ENCODE measurements around the gene GPRC5C.
"Not testable (repeated sequence)": the region's sequence is repeated elsewhere in the genome, so short reads cannot be mapped to it uniquely, and the experiment has no call there.

The GPRC5C gene, protein sequence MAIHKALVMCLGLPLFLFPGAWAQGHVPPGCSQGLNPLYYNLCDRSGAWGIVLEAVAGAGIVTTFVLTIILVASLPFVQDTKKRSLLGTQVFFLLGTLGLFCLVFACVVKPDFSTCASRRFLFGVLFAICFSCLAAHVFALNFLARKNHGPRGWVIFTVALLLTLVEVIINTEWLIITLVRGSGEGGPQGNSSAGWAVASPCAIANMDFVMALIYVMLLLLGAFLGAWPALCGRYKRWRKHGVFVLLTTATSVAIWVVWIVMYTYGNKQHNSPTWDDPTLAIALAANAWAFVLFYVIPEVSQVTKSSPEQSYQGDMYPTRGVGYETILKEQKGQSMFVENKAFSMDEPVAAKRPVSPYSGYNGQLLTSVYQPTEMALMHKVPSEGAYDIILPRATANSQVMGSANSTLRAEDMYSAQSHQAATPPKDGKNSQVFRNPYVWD

DNA sequence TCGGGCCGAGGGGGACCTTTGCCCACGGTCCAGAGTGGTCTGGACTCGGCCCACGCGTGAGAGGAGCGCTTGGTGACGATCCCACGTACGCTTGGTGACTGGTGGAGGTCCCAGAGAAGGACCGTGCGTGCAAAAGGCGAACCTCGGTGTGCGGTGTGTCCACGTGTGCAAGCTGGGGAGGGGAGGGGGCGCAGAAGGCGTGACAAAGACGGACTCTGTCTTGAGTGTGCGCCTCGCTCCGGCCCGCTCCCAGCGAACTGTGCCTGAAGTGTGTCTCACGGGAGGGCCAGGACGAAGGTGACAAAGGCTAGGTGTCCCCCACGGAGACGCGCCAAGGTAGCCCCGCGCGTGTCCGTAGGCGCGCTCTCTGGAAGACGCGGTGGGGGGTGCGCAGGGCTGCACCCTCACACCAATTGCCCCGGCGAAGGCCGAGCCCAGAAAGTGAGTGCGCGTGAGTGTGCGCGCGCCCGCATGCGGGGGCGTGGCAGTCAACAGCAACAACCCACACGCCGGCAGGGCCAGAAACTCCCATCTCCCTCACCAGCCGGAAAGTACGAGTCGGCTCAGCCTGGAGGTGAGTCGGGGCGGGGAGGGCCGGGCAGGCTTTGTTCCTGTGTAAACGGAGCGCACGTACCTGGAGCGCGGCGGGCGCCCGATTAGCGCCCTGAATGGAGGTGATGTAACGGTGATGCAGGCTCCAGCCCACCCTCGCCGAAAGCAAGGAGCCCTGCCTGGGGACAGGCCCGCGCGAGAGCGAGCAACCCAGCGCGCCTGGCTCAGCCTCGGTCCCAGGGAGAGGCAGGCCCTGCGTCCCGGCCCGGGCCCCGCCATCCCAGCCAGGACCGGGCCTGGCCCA, at the start of gene GPRC5C:
Gene GPRC5C (plus strand): TSS at position 521 of the 856 bp plus-strand sequence. CDS start 7,689 bp downstream, outside the sequence.
- peak; percentile 83 for DNase-seq

DNA sequence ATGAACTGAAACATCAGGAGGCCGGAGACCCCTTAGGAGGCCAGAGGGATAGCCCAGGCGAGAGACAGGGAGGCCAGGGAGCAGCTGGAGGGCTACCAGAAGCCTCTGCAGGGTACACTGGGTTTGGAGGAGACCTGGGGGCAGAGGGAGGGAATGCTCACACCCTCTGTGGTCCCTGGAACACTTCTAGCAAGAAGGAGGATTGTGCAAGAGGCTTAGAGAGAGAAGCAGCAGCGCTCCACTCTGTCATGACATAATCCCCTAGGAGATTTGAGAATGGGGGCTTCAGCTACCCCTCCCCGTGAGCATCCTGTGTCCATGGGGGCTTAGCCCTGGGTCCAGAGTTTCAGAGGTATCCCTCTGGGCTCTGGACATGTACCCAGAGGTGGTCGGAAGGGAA, 48.7 kb upstream of the GPRC5C start:
- DNase-seq = no peak

DNA sequence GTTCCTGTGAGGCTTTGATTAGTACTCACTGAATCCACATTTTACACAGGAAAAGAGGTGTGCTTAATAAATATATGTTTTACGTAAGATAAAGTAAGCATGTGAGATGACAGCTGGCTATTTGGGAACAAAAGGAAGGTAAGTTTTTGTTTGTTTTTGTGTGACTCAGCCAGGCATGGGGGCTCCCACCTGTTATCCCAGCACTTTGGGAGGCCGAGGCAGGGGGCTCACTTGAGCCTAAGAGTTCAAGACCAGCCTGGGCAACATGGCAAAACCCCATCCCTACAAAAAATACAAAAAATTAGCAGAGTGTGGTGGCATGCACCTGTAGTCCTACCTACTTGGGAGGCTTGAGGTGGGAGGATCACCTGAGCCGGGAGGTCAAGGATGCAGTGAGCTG, 46.7 kb upstream of the GPRC5C start:
- no peak for DNase-seq

DNA sequence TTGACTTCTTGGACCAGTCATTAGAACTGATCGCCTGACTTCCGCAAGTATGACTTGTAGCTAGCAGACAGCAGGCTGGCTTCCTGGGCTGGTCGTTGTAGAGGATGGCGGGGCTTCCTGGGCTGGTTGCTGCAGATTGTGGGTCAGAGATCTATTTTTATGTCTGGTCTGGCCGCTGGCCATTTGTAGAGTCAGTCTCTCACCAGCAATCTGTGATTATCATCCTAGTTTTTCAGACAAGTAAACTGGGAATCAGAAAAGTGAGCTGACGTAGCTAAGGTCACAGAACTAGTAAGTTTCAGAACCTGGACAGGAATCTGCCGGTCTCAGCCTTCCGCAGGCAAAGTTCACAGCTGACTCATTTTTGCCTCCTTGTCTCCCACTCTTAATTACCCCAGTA, 45.5 kb upstream of the GPRC5C start:
- DNase-seq = no peak

DNA sequence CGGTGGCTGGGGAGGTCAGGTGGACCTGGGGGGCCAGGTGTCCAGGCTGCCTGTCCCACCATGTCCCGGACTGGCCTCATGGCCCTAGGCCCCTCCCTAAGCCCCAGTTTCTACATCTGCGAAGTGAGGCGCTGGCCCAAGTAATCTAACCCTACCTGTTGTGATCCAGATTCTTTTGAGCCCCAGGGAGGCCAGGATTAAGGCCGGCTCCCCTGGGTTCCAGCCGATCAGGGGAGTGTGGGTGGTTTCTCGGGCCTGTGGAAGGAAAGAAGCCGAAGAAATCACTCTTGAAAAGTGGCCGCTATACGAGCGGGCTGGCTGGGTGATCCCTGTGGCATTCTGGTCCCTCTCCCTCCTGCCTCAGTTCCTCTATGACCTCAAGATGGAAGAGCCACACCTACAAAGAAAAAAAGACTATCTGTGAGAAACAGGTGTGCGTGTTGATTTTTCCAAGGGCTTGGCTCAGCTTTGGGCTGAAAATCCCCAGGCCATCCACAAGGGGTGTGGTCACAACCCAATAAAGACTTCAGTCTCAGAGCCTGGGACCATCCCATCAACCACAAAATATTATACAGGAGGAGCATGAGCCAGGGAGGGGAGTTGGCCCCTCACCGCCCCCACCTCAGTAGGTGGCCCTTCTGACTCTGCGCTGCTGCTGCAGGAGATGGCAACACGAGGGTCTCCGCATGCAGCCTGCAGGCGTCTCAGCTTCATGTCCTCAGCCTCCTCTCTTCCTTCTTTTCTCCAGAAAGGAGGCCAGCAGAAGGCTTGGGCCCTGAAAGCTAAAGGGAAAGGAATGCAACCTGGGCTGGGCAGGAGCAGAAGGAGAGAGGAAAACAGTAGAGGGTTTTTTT, 44.3 kb upstream of the GPRC5C start:
- DNase-seq = no peak

DNA sequence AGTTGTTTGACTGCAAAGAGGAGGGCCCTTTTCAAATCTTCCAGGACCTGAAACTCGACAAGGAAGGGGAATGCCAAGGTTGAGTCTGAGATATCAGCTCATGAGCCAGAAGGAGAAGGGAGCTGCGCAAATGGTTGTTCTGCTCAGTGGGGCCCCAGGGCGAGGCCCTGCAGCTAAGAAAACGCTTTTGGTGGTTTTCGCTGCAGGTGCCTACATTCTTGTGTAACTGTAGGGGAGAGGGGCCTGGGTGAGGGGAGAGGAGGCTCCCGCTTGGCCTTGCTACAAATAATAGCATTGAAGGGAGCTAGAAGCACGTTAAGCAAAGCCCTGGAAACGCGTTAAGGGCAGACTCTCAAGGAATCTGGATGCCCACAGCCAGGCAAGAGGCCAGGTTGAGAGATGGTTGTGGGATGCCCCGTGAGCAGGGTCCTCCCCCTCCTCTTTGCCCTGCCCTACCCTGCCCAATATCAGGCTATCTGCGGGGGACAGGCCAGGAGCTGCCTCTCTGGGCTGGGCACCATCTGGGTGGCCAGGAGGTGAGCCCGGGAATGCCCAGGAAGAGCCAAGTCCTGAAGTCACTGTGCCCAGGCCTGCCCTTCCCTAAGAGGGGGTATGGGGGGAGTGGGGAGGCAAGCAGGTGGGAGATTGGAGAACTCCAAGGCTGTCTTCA, 42.7 kb upstream of the GPRC5C start:
- no peak for DNase-seq

DNA sequence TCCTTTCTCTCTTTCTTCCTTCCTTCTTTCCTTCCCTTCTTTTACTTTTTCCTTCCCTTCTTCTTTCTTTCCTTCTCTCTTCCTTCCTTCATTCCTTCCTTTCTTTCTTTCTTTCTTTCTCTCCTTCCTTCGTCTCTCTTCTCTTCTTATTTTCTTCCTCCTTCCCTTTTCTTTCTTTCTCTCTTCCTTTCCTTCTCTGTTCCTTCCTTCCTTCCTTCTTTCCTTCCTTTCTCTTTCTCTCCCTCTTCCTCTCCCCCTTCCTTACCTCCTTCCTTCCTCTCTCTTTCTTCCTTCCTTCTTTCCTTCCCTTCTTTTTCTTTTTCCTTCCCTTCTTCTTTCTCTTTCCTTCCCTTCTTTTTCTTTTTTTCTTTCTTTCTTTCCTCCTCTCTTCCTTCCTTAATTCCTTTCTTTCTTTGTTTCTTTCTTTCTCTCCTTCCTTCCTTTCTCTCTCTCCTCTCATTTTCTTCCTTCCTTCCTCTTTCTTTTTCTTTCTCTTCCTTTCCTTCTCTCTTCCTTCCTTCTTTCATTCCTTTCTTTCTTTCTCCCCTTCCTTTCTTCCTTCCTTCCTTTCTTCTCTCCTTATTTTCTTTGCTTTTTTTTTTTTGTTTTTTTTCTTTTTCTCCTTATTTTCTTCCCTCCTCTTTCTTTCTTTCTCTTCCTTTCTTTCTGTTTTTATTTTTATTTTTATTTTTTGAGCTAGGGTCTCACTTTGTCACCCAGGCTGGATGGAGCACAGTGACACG, 41.8 kb upstream of the GPRC5C start:
- no peak for DNase-seq

DNA sequence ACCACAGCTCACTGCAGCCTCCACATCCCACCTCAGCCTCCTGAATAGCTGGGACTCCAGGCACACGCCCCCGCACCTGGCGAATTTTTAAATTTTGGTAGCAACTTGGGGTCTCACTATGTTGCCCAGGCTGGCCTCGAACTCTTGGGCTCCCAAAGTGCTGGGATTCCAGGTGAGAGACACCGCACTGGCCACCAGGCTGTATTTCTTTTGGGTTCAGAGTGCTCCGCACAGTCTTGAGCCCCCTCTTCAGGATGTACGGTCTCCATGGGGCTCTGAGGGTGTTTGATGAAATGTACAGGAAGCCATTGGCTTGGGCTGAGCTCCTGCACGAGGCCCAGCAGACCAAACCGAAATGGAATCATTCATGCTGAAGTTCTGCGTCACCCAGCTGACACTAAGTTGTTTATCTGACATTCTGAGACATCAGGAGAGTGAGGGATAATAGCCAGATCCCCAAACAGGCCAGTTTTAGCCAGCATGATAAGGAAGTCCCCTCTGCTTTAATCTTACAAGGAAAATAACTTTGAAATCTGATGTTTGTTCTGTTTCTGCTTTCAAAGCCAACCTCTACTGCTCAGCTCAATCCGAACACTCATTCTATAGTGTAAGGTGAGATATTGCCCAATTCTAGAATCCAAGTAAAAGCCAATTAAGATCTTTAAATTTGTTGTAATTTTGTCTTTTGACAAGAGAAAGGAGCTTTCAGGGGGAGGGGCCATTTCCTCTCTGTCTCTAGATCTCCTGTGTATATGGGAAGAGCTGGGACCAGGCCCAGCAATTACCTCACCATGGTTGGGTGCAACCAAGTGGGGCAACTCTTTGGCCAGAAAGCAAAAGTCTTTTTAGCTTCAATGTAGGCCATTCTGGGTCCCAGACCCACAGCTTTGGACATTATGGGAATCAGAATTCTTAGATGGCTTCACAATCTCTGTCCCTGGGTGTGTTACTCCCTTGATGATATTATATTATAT, 40.9 kb upstream of the GPRC5C start:
- DNase-seq = no peak

DNA sequence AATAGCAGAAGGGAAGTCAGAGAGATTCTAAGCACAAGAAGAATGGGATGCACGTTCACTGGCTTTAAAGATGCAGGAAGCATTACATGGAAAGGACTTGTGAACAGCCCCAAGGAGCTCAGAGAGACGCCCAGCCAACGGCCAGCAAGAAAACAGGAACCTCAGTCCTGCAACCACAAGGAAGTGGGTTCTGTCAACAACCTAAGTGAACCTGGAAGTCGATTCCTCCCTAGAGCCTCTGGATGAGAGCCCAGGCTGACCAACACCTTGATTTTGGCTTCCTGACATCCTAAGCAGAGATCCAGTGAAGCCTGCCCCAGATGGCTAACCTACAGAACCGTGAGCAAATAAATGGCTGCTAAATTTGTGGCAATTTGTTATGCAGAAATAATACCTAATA, 40.1 kb upstream of the GPRC5C start:
- no peak for DNase-seq

DNA sequence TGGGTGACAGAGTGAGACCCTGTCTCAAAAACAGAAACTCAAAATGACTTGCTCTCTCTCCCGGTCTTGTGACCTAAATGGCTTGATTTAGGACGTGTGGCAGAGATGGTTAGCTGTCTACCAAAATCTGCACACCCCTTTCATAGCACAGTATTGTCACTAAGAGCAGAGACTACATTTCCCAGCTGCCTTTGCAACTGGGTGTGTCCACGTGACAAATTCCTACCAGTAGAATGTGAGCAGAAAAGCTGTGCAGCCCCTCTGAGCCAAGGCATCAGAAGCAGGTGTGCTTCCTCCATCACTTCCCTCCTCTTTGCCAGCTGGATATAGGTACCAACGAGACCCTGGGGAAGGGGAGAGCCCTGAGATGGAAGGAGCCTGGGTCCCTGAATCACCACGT, 39.0 kb upstream of the GPRC5C start:
- DNase-seq = no peak

DNA sequence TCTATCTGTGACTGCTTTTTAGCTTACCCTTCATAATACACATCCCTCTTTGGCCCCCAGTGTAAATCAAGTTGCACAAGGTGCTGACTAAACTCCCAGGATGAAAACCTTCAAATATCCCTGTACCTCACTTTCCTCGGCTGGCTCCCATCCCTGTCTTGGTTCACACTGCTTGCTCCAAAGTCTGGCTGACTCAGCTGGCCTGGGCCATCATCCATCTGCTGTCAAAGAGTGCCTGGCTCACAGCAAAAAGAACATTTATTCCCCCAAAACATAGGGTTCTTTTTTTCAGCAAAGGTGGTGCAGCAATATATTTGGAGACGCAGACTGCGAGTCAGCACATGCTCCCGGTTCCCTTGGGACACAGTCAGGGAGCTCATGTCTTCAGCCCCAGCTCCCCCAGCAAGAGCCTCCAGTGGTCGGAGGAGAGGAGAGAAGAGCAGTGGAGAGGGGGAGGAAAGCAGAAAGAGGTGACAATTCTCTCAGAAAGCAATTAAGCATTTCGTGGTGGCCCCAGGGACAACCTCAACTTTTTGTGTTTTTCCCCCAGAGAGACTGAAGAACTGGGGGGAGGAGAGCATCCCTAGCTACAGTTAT, 38.4 kb upstream of the GPRC5C start:
- DNase-seq = no peak

DNA sequence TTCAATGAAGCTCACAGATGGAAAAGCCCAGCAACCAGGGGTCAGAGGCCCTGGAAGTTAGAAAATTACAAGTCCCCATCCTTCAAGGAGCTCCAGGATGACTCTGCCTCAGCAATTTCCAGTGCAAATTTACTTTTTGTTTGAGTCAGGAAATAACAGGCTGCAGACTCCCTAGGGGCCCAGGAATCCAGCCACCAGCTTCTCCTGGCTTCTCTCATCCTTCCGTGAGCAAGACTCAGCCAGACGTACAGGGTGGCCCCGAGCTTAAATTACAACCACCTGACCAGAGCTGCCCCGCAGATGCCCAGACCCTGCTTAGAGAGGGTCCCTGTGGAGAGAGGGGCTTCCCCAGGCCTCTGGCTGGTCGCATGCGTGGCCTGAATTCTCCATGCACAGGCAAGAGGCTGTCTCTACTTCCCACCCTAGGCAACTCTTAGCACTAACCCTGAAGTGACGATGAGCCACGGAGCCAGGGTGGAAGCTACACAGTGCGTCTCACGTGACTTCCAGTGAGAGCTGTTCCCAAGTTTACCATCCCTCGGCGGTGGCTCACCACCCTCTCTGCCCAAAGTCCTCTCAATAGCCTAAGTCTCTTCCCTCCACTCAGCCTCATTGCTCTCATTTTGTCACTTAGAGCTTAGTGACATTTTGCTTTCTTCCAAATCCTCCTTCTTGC, 37.5 kb upstream of the GPRC5C start:
- no peak for DNase-seq

DNA sequence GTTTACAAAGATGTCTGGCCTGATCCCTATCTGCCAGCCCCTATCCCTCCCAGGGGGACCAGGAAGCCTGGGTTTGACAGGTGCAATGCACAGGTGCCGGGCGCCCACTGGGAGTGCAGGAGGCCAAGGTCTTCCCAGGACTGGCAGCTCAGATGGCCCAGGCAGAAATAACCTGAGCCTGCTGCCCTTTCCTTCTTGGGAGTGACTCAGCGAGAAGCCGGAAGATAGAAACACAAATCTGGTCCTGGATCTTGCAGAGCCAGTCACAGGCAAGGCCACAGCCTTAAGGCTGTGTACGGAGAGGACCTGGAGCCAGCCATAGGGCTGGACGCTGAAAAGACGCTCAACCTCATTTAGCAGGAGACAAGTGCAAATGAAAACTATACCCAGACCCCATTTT, 36.9 kb upstream of the GPRC5C start:
- no peak for DNase-seq

DNA sequence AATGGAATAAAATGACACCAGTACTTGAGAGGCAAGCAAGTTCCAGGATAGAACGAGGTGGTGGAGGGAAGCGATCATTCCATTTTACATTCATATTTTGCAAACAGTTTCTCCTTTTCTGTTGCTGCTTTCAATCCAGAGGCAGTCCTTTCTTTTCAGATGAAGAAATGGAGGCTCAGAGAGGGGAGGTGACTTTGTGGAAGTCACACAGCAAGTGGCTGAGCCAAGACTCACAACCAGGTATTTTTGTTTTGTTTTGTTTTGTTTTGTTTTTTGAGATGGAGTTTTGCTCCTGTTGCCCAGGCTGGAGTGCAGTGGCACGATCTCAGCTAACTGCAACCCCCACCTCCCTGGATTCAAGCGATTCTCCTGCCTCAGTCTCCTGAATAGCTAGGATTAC, 35.3 kb upstream of the GPRC5C start:
- no peak for DNase-seq

DNA sequence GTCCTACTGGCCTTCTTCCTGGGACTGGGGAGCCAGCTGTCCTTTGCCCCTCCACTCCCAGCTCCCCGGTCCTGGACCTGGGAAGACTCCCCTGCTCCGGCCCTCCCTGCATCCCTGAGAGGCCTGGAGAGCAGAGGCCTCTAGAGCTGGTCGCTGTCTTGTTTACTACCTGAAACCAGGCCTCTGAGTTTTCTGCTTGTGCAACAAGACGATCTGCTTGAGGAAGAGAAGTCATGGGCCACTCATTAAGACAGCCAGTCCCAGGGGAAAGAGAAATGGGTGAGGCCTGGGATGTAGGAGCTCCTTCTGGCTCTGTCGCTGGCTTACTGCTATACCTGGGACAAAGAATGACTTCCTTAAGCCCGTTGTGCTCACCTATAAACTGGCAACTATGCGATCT, 29.8 kb upstream of the GPRC5C start:
- no peak for DNase-seq

DNA sequence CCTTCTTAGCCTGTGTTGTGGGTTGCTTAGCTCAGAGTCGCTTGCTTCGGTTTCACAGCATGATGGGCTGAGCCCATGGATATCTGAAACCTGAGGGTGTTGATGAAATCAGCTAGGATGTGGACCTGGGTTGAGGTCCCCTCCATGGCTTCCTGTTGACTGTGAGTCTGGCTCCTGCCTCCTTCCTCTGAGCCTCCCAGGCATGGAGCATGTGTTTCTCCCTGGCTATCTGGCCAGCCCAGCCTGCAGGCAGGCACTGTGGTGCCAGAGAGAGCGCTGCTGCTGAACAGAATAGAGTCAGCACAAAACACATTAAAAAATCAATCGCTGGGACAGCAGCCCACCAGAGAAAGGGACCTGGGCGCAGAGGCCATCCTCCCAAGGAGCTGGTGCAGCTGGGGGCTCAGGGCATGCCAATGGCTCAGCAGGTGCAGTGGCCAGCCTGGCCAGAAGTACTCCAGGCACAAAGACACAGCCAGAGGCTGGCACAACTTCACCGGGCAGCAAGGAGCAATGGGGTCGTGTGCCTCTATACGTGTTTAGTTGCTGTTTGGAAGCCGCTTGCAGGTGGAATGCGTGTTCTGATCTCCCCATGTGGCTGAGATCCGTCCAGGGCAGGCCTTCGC, 28.3 kb upstream of the GPRC5C start:
- no peak for DNase-seq

DNA sequence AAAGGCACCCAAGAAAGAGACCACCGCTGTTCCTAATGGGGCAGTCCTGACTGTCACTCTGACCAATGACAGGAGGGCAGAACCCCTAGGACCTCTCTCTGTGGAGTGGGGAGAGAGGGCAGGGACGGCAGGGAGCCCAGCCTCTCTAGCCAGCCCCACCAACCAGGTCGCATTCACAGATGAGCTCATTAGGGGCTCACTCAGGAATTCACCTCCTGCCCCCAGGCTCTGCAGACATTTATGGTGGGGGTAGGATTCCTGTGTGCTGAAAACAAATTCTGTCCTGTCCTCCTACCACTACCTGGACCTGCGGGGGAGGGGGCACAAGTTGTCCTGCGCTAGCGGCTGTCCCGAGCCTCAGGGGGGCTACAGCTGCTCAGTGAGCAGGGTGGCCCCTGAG, 27.7 kb upstream of the GPRC5C start:
- no peak for DNase-seq

DNA sequence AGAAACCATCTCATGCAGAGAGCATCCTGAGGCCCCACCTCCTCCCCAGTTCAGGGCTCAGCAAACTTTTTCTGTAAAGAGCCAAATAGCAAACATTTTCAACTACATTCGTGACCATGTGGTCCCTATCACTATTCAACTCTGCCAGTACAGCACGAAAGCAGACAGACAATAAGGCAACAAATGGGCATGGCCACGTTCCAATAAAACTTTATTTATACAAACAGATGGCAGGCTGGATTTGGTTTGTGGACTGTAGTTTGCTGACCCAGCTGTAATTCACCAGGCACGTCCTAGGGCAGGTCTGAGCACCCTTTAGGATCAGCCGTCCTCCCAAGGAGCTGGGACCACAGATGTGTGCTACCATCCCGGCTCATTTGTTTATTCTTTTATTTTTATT, 27.1 kb upstream of the GPRC5C start:
- DNase-seq = no peak

DNA sequence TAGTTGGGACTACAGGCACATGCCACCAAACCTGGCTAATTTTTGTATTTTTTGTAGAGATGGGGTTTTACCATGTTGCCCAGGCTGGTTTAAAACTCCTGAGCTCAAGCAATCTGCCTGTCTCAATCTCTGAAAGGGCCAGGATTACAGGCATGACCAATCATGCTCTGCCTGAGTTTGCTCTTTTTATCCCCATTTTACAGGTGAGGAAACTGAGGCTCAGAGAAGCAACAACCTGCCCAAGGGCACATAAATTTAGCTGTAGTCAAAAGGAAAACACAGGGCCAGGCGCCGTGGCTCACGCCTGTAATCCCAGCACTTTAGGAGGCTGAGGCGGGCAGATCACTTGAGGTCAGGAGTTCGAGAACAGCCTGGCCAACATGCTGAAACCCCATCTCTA, 26.6 kb upstream of the GPRC5C start:
- not testable (repeated sequence) for DNase-seq

Data from NCI-H2029 (cell line).